IPS DF 4.7 (cell line): ENCODE measurements around the gene ADGRG6.

ENCODE experiments used
- DNase-seq: peaks from one replicate; pipeline ENCODE4 v3.0.0-alpha.2; 2013; ENCODE audit warnings: low spot score; ENCODE audit errors: extremely low read depth

The ADGRG6 gene

GRCh38 chr6:142290851-142291250 lies 11.0 kb upstream of the ADGRG6 start:
- no peak for DNase-seq

DNA sequence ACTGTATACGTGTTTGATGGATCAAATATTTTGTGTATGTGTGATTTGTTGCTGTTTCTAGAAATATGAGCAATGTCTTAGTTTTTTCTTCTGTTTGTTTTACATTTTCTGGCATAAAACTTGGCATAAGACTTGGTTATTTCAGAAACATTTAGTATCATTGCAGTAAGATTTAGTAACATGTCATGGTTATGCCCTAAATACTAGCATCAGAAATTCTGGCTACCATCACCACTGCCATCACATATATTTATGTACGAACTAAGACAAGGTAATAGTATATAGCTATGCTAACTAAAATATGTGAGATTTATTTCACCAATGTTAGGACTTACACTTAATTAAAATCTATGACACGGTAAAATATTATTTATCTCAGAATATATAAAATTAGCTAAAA lies 10.3 kb upstream of the ADGRG6 start:
- DNase-seq: no peak

DNA sequence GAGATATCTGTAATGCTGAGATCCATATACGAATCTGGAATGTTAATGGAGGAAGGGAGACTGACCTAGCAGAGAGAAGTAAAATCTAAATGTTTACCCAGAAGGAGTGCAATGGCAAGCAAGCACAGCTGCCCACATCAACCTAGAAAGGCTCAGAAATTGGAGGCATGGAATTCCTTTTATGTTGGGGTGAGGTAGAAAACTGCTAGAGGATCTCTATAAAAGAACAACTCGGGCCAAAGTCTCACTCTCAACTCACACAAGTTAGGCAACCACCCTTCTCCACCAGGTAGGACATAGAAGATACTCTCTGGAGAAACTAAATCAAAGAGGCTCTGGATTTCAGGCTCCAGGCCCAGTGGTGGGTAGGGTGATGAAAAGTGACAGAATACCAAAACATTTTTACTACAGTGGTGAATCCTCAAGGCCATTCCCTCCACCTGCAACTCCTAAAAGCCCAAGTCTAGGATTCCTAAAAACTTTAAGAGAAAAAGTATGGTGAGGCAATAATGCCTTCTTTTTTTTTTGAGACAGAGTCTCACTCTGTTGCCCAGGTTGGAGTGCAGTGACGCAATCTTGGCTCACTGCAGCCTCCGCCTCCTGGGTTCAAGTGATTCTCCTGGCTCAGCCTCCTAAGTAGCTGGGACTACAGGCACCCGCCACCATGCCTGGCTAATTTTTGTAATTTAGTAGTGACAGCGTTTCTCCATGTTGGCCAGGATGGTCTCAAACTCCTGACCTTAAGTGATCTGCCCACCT lies 9.5 kb upstream of the ADGRG6 start:
- no peak for DNase-seq

GRCh38 chr6:142293121-142293520 lies 8.7 kb upstream of the ADGRG6 start:
- DNase-seq: no peak

DNA sequence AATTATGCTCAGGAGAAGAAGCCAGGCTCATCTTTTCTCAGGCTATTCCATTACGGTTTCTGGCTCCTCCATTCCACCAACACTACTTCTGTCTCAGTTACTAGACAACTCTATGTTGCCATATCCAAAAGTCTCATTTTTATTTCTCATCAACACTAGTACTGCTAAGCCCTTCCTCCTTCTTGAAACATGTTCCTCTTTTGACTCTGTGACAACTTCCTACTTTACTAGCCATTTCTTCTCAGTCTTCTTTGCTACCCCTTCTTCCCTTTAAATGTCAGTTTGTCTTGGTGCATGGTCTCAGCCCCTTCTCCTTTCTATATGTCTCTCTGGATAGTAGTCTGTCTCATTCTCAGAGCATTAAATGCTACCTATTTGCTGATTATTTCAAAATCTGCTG lies 7.1 kb upstream of the ADGRG6 start:
- DNase-seq: no peak

DNA sequence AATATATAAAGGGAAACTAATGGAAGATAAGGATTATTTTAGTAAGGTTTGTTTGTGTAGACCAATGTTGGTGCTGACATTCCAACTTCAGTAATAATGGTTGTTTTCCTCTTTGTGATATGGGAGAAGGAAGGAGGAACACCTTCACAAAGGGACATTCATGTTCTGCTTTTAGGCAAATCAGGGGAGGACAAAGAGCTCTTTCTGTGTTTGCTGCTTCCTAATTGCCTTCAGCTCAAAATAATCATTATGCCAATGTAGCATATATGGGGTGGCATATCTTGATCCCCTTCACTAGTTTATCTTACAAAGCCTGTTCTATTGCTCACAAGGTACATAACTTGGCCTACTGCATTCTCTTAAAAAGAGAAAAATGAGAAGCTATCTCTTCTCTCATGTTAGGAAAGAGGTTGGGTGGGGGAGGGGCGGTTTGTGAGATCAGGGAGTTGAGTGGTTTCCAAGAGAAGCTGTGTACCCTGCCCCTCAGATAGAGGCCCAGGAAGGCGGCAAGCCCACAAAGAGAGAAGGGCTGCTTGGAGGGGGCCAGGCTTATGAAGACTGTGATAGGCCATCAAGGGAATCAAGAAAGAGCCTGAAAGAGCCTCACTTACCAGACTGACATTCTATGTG lies 4.7 kb upstream of the ADGRG6 start:
- no peak for DNase-seq

DNA sequence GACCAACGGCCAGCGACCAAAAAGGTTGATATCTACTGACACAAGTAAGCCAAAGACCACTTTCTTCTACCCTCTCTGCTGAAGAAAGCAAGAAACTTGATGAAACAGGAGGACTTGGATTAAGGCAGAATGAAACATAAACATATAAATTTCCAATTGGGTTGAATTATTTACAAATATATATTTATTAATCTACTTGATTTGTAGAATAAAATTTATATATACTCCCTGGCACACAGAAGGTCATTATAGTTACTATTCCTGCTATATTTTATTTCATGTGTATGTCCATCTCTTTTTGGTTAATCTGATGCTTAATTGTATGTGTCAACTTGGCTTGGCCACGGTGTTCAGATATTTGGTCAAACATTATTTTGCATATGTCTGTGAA lies 4.2 kb upstream of the ADGRG6 start:
- DNase-seq: no peak

DNA sequence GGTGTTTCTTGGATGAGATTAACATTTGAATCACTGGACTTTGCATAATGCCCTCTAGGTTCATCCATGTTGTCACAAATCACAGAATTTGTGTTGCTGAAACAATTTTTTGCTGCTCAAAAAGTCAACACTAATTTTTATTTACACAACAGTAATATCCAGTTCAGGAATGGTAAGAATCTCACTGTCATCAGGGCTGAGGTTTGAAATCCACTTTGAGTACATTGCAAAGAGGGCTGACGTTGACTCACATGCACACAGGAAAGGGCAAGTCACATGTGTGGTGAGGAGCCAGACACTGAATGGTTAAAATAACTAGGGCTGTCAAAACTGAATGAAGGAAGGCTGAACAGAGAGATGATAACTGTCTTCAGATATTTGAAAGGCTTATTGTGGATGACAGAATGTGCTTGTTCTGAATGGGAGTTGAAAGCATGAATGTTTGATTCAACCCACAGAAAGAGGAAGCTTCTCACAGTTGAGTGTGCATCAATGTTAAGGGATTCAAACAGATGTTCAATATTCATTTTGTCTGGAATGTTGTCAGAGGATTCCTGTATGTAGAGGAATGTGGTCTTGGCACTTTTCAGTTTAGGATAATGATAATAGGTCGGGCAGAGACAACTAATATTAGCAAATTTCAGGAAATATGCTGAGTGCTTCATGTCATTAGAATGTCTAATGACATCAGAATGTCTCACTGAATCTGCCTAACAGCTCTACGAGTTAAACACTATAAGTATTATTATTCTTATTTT lies 3.6 kb upstream of the ADGRG6 start:
- no peak for DNase-seq

- no peak for DNase-seq
These were observed 1.5 kb upstream of the ADGRG6 start for GRCh38 chr6:142300302-142300701.

DNA sequence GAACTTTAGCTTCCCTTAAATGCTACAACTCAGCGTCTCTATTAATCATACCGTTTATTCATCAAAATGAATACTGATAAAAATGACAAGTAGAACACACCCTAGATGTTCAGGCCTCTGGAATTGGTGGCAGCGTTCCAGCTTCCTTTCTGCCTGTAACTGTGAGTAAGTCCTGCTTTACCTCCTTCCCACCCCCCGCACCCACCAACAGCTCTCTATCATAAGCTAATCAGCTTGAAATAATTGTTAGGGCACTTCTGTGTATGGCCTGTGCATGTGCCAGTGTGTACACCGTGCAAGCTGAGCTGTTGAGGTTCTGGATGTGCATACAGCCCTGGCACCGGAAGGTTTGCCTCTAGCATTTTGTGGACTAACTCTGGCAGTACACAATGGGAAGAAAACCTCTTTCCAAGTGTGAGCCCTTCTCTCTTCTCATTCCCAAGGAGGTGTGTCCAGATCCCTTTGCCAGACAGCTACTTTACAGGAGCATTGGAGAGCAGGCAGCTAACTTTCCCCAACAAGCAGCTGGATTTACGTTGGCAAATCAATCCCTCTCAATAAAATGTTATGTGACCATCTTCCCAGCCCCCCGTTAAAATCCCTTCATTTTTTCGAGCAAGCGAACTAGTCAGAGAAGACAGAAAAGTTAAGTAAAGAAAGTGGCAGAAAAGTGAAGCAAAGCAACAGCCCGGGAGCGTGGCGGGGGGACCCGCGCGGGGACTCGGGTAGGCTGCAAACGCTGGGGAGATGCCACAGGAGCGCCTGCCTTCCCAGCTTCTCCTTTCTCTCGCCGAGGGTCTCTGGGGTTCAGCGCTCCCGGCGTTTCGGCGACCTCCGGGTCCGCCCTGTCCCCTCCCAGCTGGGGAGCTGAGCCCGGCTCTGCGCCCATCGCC lies 803 bp upstream of the ADGRG6 start:
- no peak for DNase-seq

- DNase-seq: no peak
These were observed 791 bp downstream of the ADGRG6 start for GRCh38 chr6:142302421-142303175.

GRCh38 chr6:142303176-142303533 lies 1.3 kb downstream of the ADGRG6 start:
- DNase-seq: no peak

DNA sequence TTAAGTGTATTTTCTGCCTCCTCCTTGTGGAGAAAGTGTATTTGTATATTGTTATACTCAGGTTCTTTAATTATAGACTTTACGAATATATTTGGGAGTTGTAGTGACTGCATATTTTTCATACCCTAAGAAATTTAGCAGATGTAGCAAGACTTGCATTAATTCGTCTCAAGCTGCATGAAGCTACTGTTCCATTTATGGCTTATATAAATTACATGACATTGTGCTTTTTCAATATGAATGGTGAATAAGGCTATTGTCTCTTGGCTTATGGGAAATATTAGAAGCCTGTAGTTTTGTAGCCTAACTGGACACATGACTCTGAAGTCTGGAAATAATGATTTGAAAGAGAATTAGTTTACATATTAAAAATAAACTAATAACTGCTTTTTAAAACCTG lies 2.4 kb downstream of the ADGRG6 start:
- no peak for DNase-seq

DNA sequence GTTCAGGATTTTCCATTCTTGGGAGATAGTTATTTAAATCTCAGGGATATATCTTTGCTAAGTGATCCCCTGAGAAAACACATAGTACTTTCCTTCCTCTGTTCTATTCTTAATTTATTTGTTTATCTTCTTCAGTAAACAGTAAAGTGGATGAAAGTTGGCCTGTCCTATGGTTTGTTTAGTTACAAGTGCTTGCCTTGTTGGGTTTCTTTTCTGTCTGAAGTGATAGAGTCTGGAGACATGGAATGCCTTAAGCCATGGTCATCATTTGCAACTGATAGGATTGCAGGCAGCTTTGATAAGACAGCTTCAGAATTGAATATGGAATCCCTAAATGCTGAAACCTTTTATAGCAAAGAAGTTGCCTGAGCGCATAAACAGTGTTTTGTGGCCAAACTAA lies 4.9 kb downstream of the ADGRG6 start:
- no peak for DNase-seq

DNA sequence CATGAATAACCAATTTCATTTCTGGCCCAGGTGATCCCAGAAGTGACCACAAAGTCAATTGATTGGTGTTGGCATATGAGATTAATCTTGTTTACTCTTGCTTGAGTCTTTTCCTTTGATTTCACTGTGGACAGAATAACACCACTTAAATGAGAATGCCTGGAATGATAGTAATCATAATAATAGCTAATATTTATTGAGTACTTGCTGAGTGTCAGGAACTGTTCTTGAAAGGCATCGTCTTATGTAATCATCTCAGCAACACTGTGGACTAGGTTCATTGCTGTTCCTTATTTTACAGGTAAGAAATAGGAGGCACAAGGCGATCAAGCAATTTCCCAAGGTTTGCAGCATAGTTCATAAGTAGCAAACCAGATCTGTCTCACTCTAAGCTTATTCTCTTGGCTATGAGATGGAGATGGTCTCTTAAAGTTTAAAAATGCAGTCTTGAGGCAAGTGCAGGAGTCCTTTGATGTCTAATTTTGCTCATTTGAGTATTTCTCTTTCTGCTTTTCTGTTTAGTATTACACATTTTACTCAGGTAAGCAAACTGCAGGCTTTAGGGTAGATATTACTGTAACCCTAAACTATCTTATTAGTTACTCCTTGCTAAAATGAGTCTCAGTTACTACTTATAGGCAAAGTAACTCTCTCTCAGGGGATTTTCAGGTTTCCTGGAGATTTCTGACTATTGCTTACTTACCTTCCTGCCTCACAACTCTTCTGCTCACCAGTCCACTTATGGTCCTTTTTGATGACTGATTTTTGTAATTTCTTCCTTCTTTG lies 6.3 kb downstream of the ADGRG6 start:
- DNase-seq: no peak

DNA sequence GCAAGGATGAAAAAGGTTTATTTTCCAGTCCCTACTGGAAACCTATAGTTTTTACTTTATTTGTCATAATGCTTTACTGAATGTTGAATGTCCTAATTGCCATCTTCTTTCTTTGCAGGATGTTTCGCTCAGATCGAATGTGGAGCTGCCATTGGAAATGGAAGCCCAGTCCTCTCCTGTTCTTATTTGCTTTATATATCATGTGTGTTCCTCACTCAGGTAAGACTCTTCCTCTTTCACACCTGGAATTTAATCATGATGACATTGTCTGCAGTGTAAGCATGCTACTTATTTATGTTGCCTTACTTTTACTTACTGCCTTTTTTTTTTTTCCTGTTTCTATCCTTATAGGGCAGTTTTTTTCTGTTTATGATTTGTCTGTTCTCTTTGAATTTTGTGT lies 7.6 kb downstream of the ADGRG6 start:
- DNase-seq: no peak

- DNase-seq: no peak
These were observed 11.5 kb downstream of the ADGRG6 start for GRCh38 chr6:142313284-142313683.

GRCh38 chr6:142316791-142317368 lies 15.1 kb downstream of the ADGRG6 start:
- DNase-seq: no peak

DNA sequence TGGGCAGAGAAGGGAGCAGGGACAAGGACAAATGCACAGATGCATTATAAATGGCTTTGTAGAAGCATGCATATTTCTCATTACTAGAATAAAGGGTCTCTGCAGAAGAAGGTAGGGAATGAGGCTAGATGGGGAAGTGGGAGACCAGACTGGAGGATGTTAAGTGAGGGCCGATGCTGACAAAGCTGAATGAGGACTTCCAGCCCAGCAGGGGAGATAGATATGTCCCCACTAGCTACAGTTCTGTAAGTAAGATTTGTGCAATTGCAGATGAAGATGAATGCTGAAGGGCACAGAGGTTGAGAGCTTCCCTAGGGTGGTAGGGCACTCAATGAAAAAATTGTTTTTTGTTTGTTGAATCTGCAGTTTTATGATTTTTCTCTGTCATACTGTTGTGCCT lies 16.9 kb downstream of the ADGRG6 start:
- DNase-seq: no peak

GRCh38 chr6:142320366-142320765 lies 18.6 kb downstream of the ADGRG6 start:
- DNase-seq: no peak
